Endothelial cell of umbilical vein (primary cell): ENCODE results near the gene CD40. TPM values are rescaled to one million over a fixed set of nuclear protein-coding genes. Genes with fewer than 3 reads are reported as not detected.

Source experiments
- BruUV-seq: library from RNA; stranded (reverse); fragments of 400-500 nt; replicated peaks from 2 replicates; lab custom pipeline; 2021; lab: Mats Ljungman, UMichigan
- CTCF ChIA-PET: fragments of 300-600, 350-600 bp; sonication (Branson Sonifier 250); formaldehyde crosslinking; loops from one replicate; lab custom pipeline; 2021; ENCODE audit warnings: antibody characterized with exemption, inconsistent platforms; lab: Charles Lee
- POLR2A ChIA-PET: fragments of 300-600, 350-600 bp; sonication (Branson Sonifier 250); formaldehyde crosslinking; loops from one replicate; lab custom pipeline; 2021; ENCODE audit warnings: antibody characterized with exemption, inconsistent platforms; lab: Charles Lee
- DNase-seq: peaks from one replicate; pipeline ENCODE4 v3.0.0-alpha.2; 2011; ENCODE audit warnings: low read depth, low spot score
- FAIRE-seq: peaks from 2 replicates; lab custom pipeline; 2011; peaks lifted over from hg19 to GRCh38; lab: Jason Lieb, UNC
- H2AFZ ChIP-seq: 2 replicates; pipeline ENCODE4 v1.6.0; 2012; ENCODE audit warnings: low read depth, low read length, control low read depth, inconsistent platforms
- H3K27ac ChIP-seq: 2 replicates; pipeline ENCODE4 v1.5.1; 2011; ENCODE audit warnings: low read depth, mild to moderate bottlenecking, control low read depth, low read length, moderate library complexity; ENCODE audit not compliant: insufficient read depth
- H3K27me3 ChIP-seq, 2 experiments: 2 replicates each; pipeline versions ENCODE4 v1.6.0 to v1.6.1; 2011; ENCODE audit warnings: low read length in 2 of 2, mixed read lengths in 1 of 2; ENCODE audit not compliant: control insufficient read depth in 2 of 2, insufficient read depth in 2 of 2
- H3K36me3 ChIP-seq, 2 experiments: 2 replicates in 1 of 2; 3 replicates in 1 of 2; pipeline ENCODE4 v1.5.1; 2011; ENCODE audit warnings: low read length in 2 of 2, mild to moderate bottlenecking in 1 of 2, moderate library complexity in 1 of 2; ENCODE audit not compliant: control insufficient read depth in 2 of 2, insufficient read depth in 2 of 2; ENCODE audit errors: extremely low read depth in 1 of 2
- H3K4me1 ChIP-seq: 3 replicates; pipeline ENCODE4 v1.5.1; 2011; ENCODE audit warnings: mild to moderate bottlenecking, low read length; ENCODE audit not compliant: control insufficient read depth, insufficient read depth; ENCODE audit errors: extremely low read depth
- H3K4me2 ChIP-seq: 2 replicates; pipeline ENCODE4 v1.6.1; 2011; ENCODE audit warnings: low read length, control low read depth, mixed read lengths; ENCODE audit not compliant: insufficient read depth
- H3K4me3 ChIP-seq, 3 experiments: fragments of 200-600 bp in 1 of 3; sonication (generic), shearing (Covaris generic) in 1 of 3; replicated peaks in 1 of 3; 2 replicates each; pipeline ENCODE4 v1.5.1; 2011 to 2016; ENCODE audit warnings: control low read depth in 3 of 3, low read length in 3 of 3, mild to moderate bottlenecking in 2 of 3, inconsistent platforms in 1 of 3, low read depth in 1 of 3, moderate library complexity in 1 of 3; ENCODE audit not compliant: insufficient read depth in 1 of 3
- H3K79me2 ChIP-seq: 2 replicates; pipeline ENCODE4 v1.6.0; 2012; ENCODE audit warnings: low read length, inconsistent platforms; ENCODE audit not compliant: control insufficient read depth, insufficient read depth
- H3K9ac ChIP-seq: replicated peaks from 2 replicates; pipeline ENCODE3; 2011; ENCODE audit warnings: low read length, control low read depth; ENCODE audit not compliant: insufficient read depth; ENCODE audit errors: extremely low read depth
- H3K9me1 ChIP-seq: replicated peaks from 3 replicates; pipeline ENCODE4 v1.6.0; 2011; ENCODE audit warnings: mild to moderate bottlenecking, low read length; ENCODE audit not compliant: control insufficient read depth, insufficient read depth; ENCODE audit errors: extremely low read depth
- H3K9me3 ChIP-seq: replicated peaks from 2 replicates; pipeline ENCODE4 v1.5.1; 2012; ENCODE audit warnings: low read length, inconsistent platforms; ENCODE audit not compliant: control insufficient read depth, insufficient read depth
- H4K20me1 ChIP-seq: replicated peaks from 2 replicates; pipeline ENCODE3; 2011; ENCODE audit warnings: mild to moderate bottlenecking, low read length; ENCODE audit not compliant: control insufficient read depth, insufficient read depth; ENCODE audit errors: extremely low read depth
- EZH2 ChIP-seq: IDR thresholded peaks from 2 replicates; pipeline ENCODE4 v1.6.1; 2012; ENCODE audit warnings: borderline replicate concordance, low read depth, mild to moderate bottlenecking, moderate library complexity, low read length, inconsistent platforms; ENCODE audit not compliant: severe bottlenecking
- FOS ChIP-seq: IDR thresholded peaks from 2 replicates; pipeline ENCODE4 v1.6.1; 2011; ENCODE audit warnings: mild to moderate bottlenecking, low read length, moderate library complexity, borderline replicate concordance; ENCODE audit not compliant: insufficient read depth
- GATA2 ChIP-seq: IDR thresholded peaks from 2 replicates; pipeline ENCODE4 v1.7.0; 2011; ENCODE audit warnings: low read depth, mild to moderate bottlenecking, moderate library complexity, mixed read lengths, low read length; ENCODE audit not compliant: insufficient read length, insufficient read depth
- JUN ChIP-seq: IDR thresholded peaks from 2 replicates; pipeline ENCODE4 v1.6.1; 2011; ENCODE audit warnings: borderline replicate concordance, low read depth; ENCODE audit not compliant: insufficient read length, insufficient read depth
- MYC ChIP-seq: IDR thresholded peaks from one replicate; pipeline ENCODE4 v1.6.1; 2011; ENCODE audit warnings: mild to moderate bottlenecking, low read depth, low read length
- POLR2A ChIP-seq: IDR thresholded peaks from 2 replicates; pipeline ENCODE4 v1.6.1; 2012; ENCODE audit warnings: low read depth, mild to moderate bottlenecking, control low read depth, low read length
- POLR2AphosphoS5 ChIP-seq: IDR thresholded peaks from 2 replicates; pipeline ENCODE4 v1.6.1; 2012; ENCODE audit warnings: low read depth, mild to moderate bottlenecking, control low read depth, low read length, moderate library complexity; ENCODE audit not compliant: insufficient read depth
- dilution Hi-C: fragments of 300-500 bp; cut with MboI; formaldehyde crosslinking; loops from one replicate; pipeline ENCODE4 v1.15.0; 2019; ENCODE audit warnings: low sequenced_read_pairs; ENCODE audit not compliant: extremely low pct_ligation_motif_present
- intact Hi-C: fragments of 100-400 bp; cut with micrococcal nuclease; formaldehyde crosslinking; loops from one replicate; pipeline ENCODE4 v1.10.0; 2022
- polyA plus RNA-seq, 4 experiments: library from polyadenylated mRNA; depleted of rRNA in 3 of 4; stranded (reverse) in 3 of 4; unstranded in 1 of 4; fragments of >200 nt; gene quantifications; 2 replicates each; pipeline versions ENCODE4 v1.2.1 to v1.2.3, GENCODE V29; 2011 to 2012; ENCODE audit warnings: missing spikeins in 1 of 4
- total RNA-seq: library from RNA; stranded (reverse); gene quantifications from 2 replicates; pipeline ENCODE4 v1.2.3, GENCODE V29; 2021
- TF ChIP-seq, protein P1 (sequence below), 2 donors: IDR thresholded peaks; 1 replicate in 1 of 2; 2 replicates in 1 of 2; pipeline ENCODE4 v1.5.1; 2011; ENCODE audit warnings: low read length in 2 of 2, mild to moderate bottlenecking in 2 of 2, moderate library complexity in 2 of 2, control low read depth in 1 of 2, inconsistent platforms in 1 of 2, low read depth in 1 of 2; ENCODE audit not compliant: insufficient read depth in 1 of 2; ENCODE audit errors: extremely low read depth in 1 of 2
- TF ChIP-seq, protein P2 (sequence below): IDR thresholded peaks from 2 replicates; pipeline ENCODE4 v1.6.1; 2011; ENCODE audit not compliant: insufficient read depth, insufficient read length

Gene CD40
- total and polyA plus RNA-seq, 2 donors (not counting 3 experiments of a cell fraction or from before 2014, with no cell fraction given): 36.6 to 38.3 TPM

GRCh38 chr20:46119547-46119946, 1.4 kb downstream of the CD40 start:
- BruUV-seq: TSS peak; percentile 8
- TF ChIP-seq POLR2AphosphoS5: no peak
- TF ChIP-seq, protein P1, sequence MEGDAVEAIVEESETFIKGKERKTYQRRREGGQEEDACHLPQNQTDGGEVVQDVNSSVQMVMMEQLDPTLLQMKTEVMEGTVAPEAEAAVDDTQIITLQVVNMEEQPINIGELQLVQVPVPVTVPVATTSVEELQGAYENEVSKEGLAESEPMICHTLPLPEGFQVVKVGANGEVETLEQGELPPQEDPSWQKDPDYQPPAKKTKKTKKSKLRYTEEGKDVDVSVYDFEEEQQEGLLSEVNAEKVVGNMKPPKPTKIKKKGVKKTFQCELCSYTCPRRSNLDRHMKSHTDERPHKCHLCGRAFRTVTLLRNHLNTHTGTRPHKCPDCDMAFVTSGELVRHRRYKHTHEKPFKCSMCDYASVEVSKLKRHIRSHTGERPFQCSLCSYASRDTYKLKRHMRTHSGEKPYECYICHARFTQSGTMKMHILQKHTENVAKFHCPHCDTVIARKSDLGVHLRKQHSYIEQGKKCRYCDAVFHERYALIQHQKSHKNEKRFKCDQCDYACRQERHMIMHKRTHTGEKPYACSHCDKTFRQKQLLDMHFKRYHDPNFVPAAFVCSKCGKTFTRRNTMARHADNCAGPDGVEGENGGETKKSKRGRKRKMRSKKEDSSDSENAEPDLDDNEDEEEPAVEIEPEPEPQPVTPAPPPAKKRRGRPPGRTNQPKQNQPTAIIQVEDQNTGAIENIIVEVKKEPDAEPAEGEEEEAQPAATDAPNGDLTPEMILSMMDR (IDR thresholded peaks at IDR 0.05; ENCODE audit: extremely low read depth in 1 of 2, insufficient read depth in 1 of 2, low read depth in 1 of 2, low read length in 2 of 2): no peak
- TF ChIP-seq GATA2: no peak
- TF ChIP-seq MYC: no peak
- TF ChIP-seq POLR2A: no peak
- TF ChIP-seq JUN: no peak
- no peak for TF ChIP-seq FOS
- TF ChIP-seq, protein P2, sequence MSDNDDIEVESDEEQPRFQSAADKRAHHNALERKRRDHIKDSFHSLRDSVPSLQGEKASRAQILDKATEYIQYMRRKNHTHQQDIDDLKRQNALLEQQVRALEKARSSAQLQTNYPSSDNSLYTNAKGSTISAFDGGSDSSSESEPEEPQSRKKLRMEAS: no peak
- no peak for TF ChIP-seq EZH2
- no peaks in the 10 kb centered on the region for H3K9me3 ChIP-seq
- H3K27me3 ChIP-seq: peaks cover 2% of the 10 kb centered on the region in 2 experiments
- H3K4me2 ChIP-seq: no peak overlapping the region
- H3K36me3 ChIP-seq: peaks cover 0 to 12% of the 10 kb centered on the region in 2 experiments
- dilution Hi-C loops: no loop called here
- H3K9me1 ChIP-seq: no peaks in the 10 kb centered on the region
- H3K9ac ChIP-seq: no peak overlapping the region
- DNase-seq: no peak
- ChIA-PET POLR2A (no interaction called here), CTCF (interaction anchor here (0.9 to 2.1 kb wide), 3 partner anchors 9 to 187 kb away, joined by 3 to 9 read pairs (median 8); no protein-coding TSS in a partner anchor)
- no peaks in the 10 kb centered on the region for H3K79me2 ChIP-seq
- no peak overlapping the region for H3K27ac ChIP-seq
- intact Hi-C loops: loop anchor here (2.0 kb wide), 1 partner anchor 29 kb away; no protein-coding TSS in a partner anchor
- H3K4me1 ChIP-seq: peaks cover 28% of the 10 kb centered on the region
- FAIRE-seq: no peak
- H4K20me1 ChIP-seq: no peaks in the 10 kb centered on the region
- H3K4me3 ChIP-seq: no peak overlapping the region
- no peak overlapping the region for H2AFZ ChIP-seq
